GM10266 (cell line): Measurements from ENCODE around the gene CRTAC1.

Experiments used
- DNase-seq: peaks from one replicate; pipeline ENCODE4 v3.0.0; 2012; ENCODE audit errors: extremely low spot score
- CTCF ChIP-seq: IDR thresholded peaks from 2 replicates; pipeline ENCODE4 v1.5.1; 2012; ENCODE audit warnings: mild to moderate bottlenecking, low read depth; ENCODE audit not compliant: control insufficient read depth, insufficient read depth; ENCODE audit errors: missing control alignments

Gene CRTAC1

GRCh38 chr10:97821308-97822038 lies 208.9 kb downstream of the CRTAC1 start:
- DNase-seq, result no peak
- TF ChIP-seq CTCF, result no peak

- no peak for DNase-seq
Observed at GRCh38 chr10:97820096-97820704, 210.2 kb downstream of the CRTAC1 start.

GRCh38 chr10:97818572-97818971 lies 211.8 kb downstream of the CRTAC1 start:
- no peak for DNase-seq
- no peak for TF ChIP-seq CTCF

More at GRCh38 chr10:97820096-97820704, 210.2 kb downstream of the CRTAC1 start:
- no peak for TF ChIP-seq CTCF

DNA sequence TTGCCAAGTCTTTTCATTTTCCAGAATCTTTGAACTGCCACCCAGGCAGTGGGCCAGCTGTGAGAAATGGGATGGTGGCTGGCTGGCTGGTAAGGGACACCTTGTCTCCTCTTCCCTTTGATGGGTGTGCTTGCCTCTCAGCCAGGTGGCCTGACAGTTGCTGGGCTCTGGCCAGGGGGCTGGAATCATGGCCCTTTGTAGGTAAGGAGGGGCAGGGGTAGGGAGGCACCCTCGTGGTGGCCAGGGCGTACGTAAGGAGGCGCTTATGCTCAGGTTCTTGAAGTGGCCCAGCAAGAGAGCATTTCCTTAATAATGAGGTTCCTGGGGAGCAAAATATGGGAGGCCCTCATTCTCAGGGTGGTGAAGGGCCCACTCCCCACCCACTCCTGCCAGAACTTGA lies 213.8 kb downstream of the CRTAC1 start:
- no peak for TF ChIP-seq CTCF
- no peak for DNase-seq
